SW 1271 (cell line): Measurements from ENCODE around the gene SGMS2.
A peak's percentile ranks its signal among the peaks of the same experiment; 100 is the strongest.
"Not testable (repeated sequence)": the region's sequence is repeated elsewhere in the genome, so short reads cannot be mapped to it uniquely, and the experiment has no call there.

ENCODE experiments used
- DNase-seq, 2 experiments: peaks; one replicate each; lab custom pipeline; 2025; lab: John Stamatoyannopoulos, UW

The SGMS2 gene

GRCh38 chr4:107866726-107867125, 42.0 kb downstream of the SGMS2 start:
- DNase-seq, result no peak

- no peak for DNase-seq
Observed at GRCh38 chr4:107870236-107870635, 45.5 kb downstream of the SGMS2 start.

- DNase-seq, result no peak
Observed at GRCh38 chr4:107870916-107871786, 46.4 kb downstream of the SGMS2 start.

GRCh38 chr4:107874024-107874423, 49.3 kb downstream of the SGMS2 start:
- DNase-seq, result no peak

GRCh38 chr4:107876099-107876498, 51.4 kb downstream of the SGMS2 start:
- no peak for DNase-seq

GRCh38 chr4:107877361-107877760, 52.6 kb downstream of the SGMS2 start:
- DNase-seq, result no peak

- DNase-seq, result no peak
Observed at GRCh38 chr4:107885865-107886264, 61.1 kb downstream of the SGMS2 start.

- no peak for DNase-seq
Observed at GRCh38 chr4:107888237-107888636, 63.5 kb downstream of the SGMS2 start.

- no peak for DNase-seq
Observed at GRCh38 chr4:107890779-107891178, 66.0 kb downstream of the SGMS2 start.

- DNase-seq, result no peak
Observed at GRCh38 chr4:107891299-107891698, 66.6 kb downstream of the SGMS2 start.

GRCh38 chr4:107893171-107894137, 68.7 kb downstream of the SGMS2 start:
- DNase-seq, result no peak

GRCh38 chr4:107894138-107894603, 69.4 kb downstream of the SGMS2 start:
- DNase-seq, result no peak

- DNase-seq, result peak; percentile 72 to 94
Observed at GRCh38 chr4:107896158-107896645, 71.5 kb downstream of the SGMS2 start.

GRCh38 chr4:107896646-107897045, 71.9 kb downstream of the SGMS2 start:
- DNase-seq, result no peak

GRCh38 chr4:107897823-107898222, 73.1 kb downstream of the SGMS2 start:
- DNase-seq, result no peak

GRCh38 chr4:107900067-107900466, 75.3 kb downstream of the SGMS2 start:
- no peak for DNase-seq

GRCh38 chr4:107900508-107900907, 75.8 kb downstream of the SGMS2 start:
- no peak for DNase-seq

- DNase-seq, result no peak
Observed at GRCh38 chr4:107901213-107901934, 76.6 kb downstream of the SGMS2 start.

- DNase-seq, result no peak
Observed at GRCh38 chr4:107902715-107903114, 78.0 kb downstream of the SGMS2 start.

GRCh38 chr4:107905082-107905481, 80.3 kb downstream of the SGMS2 start:
- not testable (repeated sequence) for DNase-seq

GRCh38 chr4:107906458-107907100, 81.8 kb downstream of the SGMS2 start:
- no peak for DNase-seq
